Fibroblast of the aortic adventitia (primary cell): ENCODE measurements around the gene DMD. TPM values are rescaled to one million over a fixed set of nuclear protein-coding genes. Genes with fewer than 3 reads are reported as not detected.
"Not testable (repeated sequence)": the region's sequence is repeated elsewhere in the genome, so short reads cannot be mapped to it uniquely, and the experiment has no call there.

Experiments used
- DNase-seq: peaks from one replicate; pipeline ENCODE4 v3.0.0-alpha.2; 2010; ENCODE audit warnings: low read depth
- H3K4me3 ChIP-seq: 2 replicates; pipeline ENCODE4 v1.5.1; 2011; ENCODE audit warnings: low read depth, mild to moderate bottlenecking, control low read depth, low read length, moderate library complexity
- CTCF ChIP-seq: IDR thresholded peaks from 2 replicates; pipeline ENCODE4 v1.5.1; 2011; ENCODE audit warnings: mild to moderate bottlenecking, low read length, control low read depth, inconsistent platforms; ENCODE audit not compliant: insufficient read depth
- total RNA-seq: library from RNA; depleted of rRNA; stranded (reverse); fragments of >200 nt; gene quantifications from 2 replicates; pipeline ENCODE4 v1.2.3, GENCODE V29; 2012; ENCODE audit warnings: low replicate concordance

The DMD gene
- total RNA-seq, 1 donor: 10.3 TPM

GRCh38 chrX:32532262-32532661 is 679.1 kb downstream of the DMD start:
- no peak for TF ChIP-seq CTCF
- H3K4me3 ChIP-seq: no peak overlapping the region
- no peak for DNase-seq

DNA sequence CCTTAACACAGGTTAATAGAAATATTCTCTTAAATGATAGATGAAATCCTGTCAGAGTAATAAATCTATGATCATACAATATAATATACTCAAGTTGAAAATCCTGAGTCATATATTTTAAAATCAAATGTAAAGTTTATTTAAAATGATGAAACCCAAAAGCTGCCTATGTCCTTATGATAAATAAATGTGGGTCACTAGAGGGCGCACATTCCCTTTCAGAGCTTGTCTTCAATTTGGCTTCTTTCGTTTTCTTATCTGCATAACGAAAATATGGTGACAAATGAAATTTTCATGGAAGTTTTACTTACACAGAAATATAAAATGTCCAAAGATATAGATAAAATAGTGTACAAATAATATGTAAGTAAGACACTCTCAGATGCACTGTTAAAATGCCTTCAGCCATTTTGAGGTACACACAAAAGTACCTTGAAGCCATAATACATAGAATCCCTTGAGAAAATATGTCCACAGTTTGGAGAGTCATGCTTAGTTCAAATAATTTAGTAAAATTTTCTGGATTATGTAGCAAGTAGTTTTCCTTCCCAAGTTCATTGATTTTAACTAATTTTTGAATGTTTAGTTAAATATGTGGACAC is 680.4 kb downstream of the DMD start:
- H3K4me3 ChIP-seq: no peak overlapping the region
- peak; percentile 40 for TF ChIP-seq CTCF
- DNase-seq: peak; percentile 50

DNA sequence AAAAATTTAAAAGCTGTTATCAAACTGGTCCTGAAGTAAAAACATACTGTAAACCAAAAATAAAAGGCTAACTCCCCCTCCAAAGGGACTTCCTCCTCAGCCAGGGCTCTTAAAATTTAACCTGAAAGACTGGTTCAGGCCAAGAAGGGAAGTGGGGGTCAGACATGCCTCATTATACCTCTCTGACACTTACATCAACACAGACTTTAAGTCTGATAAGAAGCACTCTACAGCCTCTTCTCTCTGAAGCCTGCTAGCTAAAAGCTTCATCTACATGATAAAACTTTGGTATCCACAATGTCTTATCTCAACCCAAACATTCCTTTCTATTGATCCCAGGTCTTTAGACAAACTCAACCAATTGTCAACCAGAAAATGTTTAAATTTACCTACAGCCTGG is 682.9 kb downstream of the DMD start:
- DNase-seq, H3K4me3 ChIP-seq: not testable (repeated sequence)

- TF ChIP-seq CTCF: no peak
- DNase-seq: no peak
- H3K4me3 ChIP-seq: no peak overlapping the region
Observed at GRCh38 chrX:32525234-32525633, 686.1 kb downstream of the DMD start.

DNA sequence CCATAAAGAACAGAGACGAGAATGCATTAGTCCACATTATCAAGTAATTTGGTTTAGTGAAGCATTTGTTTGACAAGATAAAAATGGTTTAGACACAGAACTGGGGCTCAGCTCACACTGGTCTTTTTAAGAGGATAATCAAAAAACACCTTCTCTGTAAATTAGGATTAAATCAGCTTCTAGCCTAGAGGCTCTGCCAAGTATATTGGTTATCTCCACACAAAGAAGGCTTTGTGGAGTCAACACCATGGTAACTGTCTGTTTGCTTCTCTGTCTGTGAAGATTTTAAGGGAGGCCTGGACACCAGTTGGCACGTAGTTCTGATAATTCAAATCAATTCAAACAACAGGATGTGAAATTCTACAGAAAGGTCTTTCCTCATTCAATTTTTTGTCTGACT is 687.0 kb downstream of the DMD start:
- DNase-seq: no peak
- no peak overlapping the region for H3K4me3 ChIP-seq
- TF ChIP-seq CTCF: no peak

DNA sequence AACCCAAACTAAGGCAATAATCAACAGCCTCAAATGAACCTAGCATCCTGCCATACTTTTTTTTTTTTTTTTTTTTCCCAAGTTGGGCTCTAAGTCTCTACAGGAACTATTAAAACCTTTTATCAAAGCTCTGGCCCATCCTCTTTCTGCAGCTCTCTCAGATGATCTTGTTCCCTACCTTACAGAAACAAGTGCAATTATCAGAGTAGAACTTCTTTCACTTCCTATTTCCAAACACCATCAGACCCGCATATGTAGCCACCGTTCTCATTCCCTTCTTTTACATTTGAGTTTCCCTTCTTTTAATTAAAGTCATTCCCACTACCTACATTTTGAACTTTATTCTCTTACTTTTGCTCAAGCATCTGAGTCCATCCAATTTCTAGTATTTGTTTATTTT is 690.6 kb downstream of the DMD start:
- no peak for TF ChIP-seq CTCF
- no peak overlapping the region for H3K4me3 ChIP-seq
- no peak for DNase-seq

DNA sequence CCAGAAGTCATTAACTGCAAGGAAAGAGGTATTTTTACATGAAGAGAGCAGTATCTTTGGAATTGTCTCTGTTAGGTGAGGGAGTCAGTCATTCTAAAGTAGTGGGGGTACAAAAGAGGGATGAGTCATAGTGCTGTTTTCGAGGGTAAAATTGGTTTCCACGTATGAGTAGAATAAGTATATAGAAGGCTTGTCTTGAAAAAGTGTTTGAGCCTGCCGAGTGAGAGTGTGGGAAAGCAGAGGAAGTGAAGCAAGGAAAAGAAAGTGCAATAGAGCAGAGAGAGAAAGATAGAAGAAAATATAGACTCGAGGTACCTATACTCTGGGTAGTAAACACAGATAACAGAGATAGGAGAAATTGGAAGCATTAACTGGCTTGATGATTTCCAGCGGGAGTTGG is 696.4 kb downstream of the DMD start:
- no peak overlapping the region for H3K4me3 ChIP-seq
- no peak for DNase-seq
- no peak for TF ChIP-seq CTCF
